Chondrocyte (in vitro differentiated cells): ENCODE results near the gene NFIC. TPM values are rescaled to one million over a fixed set of nuclear protein-coding genes. Genes with fewer than 3 reads are reported as not detected.
A peak's percentile ranks its signal among the peaks of the same experiment; 100 is the strongest.
"Not testable (repeated sequence)": the region's sequence is repeated elsewhere in the genome, so short reads cannot be mapped to it uniquely, and the experiment has no call there.

Source experiments
- DNase-seq: peaks from one replicate; pipeline ENCODE4 v3.0.0; 2021; ENCODE audit warnings: mixed read lengths, low spot score
- H3K27ac Mint-ChIP-seq: one replicate; pipeline ENCODE4 v1.8.0; 2021; ENCODE audit warnings: mild to moderate bottlenecking, moderate library complexity, mixed read lengths; ENCODE audit not compliant: unreplicated experiment
- H3K27me3 Mint-ChIP-seq: 2 replicates; pipeline ENCODE4 v1.8.0; 2021; ENCODE audit warnings: low read depth, mixed read lengths
- H3K36me3 Mint-ChIP-seq: 2 replicates; pipeline ENCODE4 v1.8.0; 2021; ENCODE audit warnings: low read depth, mixed read lengths
- H3K4me1 Mint-ChIP-seq: 2 replicates; pipeline ENCODE4 v1.8.0; 2021; ENCODE audit warnings: low read depth, mild to moderate bottlenecking, mixed read lengths
- H3K4me3 Mint-ChIP-seq: one replicate; pipeline ENCODE4 v1.8.0; 2021; ENCODE audit warnings: mild to moderate bottlenecking, moderate library complexity, mixed read lengths; ENCODE audit not compliant: unreplicated experiment
- H3K9me3 Mint-ChIP-seq: 2 replicates; pipeline ENCODE4 v1.8.0; 2021; ENCODE audit warnings: low read depth, mixed read lengths
- CTCF ChIP-seq: fragments of 200-600 bp; sonication (generic); IDR thresholded peaks from 2 replicates; pipeline ENCODE4 v1.5.0; 2021; ENCODE audit warnings: antibody characterized with exemption, mild to moderate bottlenecking, moderate library complexity
- total RNA-seq: library from RNA; stranded (reverse); gene quantifications from 3 replicates; pipeline ENCODE4 v1.2.1, GENCODE V29; 2021

Gene NFIC
- total RNA-seq, 1 donor from 2014 or later: 81.5 TPM

- no peaks in the 10 kb centered on the region for H3K27me3 Mint-ChIP-seq
- no peak for DNase-seq
- H3K4me1 Mint-ChIP-seq: peaks cover 12% of the 10 kb centered on the region
These were observed 56.9 kb downstream of the NFIC start for GRCh38 chr19:3423183-3423829.

DNA sequence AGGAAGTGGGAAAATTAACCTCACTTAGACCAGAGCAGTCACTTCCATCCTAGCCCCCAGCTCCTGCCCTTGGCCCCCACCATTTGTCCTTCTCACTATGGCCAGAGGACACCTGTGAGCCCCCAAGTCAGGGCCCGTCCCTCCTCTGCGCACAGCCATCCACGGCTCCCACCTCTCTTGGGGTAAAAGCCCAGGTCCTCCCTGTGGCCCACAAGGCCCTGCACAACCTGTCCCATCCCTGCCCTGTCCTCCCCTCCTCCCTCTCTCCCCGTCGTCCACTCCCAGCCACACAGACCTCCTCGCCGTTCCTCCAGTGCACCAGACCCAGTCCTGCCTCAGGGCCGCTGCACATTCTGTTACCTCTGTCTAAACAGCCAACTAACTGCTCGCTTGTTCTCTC lies 60.0 kb downstream of the NFIC start:
- peaks cover 25% of the 10 kb centered on the region for H3K4me1 Mint-ChIP-seq
- H3K4me3 Mint-ChIP-seq: no peak overlapping the region
- no peak overlapping the region for H3K27ac Mint-ChIP-seq

More at GRCh38 chr19:3423183-3423829, 56.9 kb downstream of the NFIC start:
- peaks cover 6% of the 10 kb centered on the region for H3K36me3 Mint-ChIP-seq
- H3K4me3 Mint-ChIP-seq: no peak overlapping the region
- TF ChIP-seq CTCF: no peak
- H3K9me3 Mint-ChIP-seq: no peaks in the 10 kb centered on the region
- H3K27ac Mint-ChIP-seq: no peak overlapping the region

DNA sequence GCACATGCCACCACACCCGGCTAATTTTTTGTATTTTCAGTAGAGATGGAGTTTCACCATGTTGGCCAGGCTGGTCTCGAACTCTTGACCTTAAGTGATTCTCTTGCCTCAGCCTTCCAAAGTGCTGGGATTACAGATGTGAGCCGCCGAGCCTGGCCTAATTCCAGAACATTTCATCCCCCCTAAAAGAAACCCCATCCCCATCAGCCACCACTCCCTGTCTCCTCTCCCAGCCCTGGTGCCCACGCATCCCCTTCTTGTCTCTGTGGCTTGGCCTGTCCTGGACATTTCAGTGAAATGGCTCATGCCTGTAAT lies 63.9 kb downstream of the NFIC start:
- H3K36me3 Mint-ChIP-seq: peaks cover 20% of the 10 kb centered on the region
- H3K27me3 Mint-ChIP-seq, DNase-seq, H3K9me3 Mint-ChIP-seq, H3K4me3 Mint-ChIP-seq: not testable (repeated sequence)
- peaks cover 36% of the 10 kb centered on the region for H3K4me1 Mint-ChIP-seq
- H3K27ac Mint-ChIP-seq: peak overlapping the region; percentile 66

More for the DNA sequence above, 60.0 kb downstream of the NFIC start:
- DNase-seq: no peak
- H3K36me3 Mint-ChIP-seq: peaks cover 6% of the 10 kb centered on the region
- H3K27me3 Mint-ChIP-seq: no peaks in the 10 kb centered on the region
- TF ChIP-seq CTCF: no peak
- H3K9me3 Mint-ChIP-seq: no peaks in the 10 kb centered on the region

- peaks cover 3% of the 10 kb centered on the region for H3K9me3 Mint-ChIP-seq
- no peaks in the 10 kb centered on the region for H3K27me3 Mint-ChIP-seq
- H3K27ac Mint-ChIP-seq: peak overlapping the region; percentile 17
- no peak for DNase-seq
- H3K4me1 Mint-ChIP-seq: peaks cover 40% of the 10 kb centered on the region
- peaks cover 18% of the 10 kb centered on the region for H3K36me3 Mint-ChIP-seq
- H3K4me3 Mint-ChIP-seq: no peak overlapping the region
- TF ChIP-seq CTCF: no peak
These were observed 65.5 kb downstream of the NFIC start for GRCh38 chr19:3431760-3432397.

- peaks cover 3% of the 10 kb centered on the region for H3K9me3 Mint-ChIP-seq
- H3K36me3 Mint-ChIP-seq: peaks cover 21% of the 10 kb centered on the region
- no peak for TF ChIP-seq CTCF
These were observed 66.9 kb downstream of the NFIC start for GRCh38 chr19:3433313-3433712.

More at GRCh38 chr19:3433313-3433712, 66.9 kb downstream of the NFIC start:
- H3K4me1 Mint-ChIP-seq: peaks cover 28% of the 10 kb centered on the region
- H3K27me3 Mint-ChIP-seq: no peaks in the 10 kb centered on the region
- no peak for DNase-seq
- peak overlapping the region; percentile 17 for H3K27ac Mint-ChIP-seq
- no peak overlapping the region for H3K4me3 Mint-ChIP-seq
